NCI-H2196 (cell line): ENCODE data around the gene CCR5AS.
"Not testable (repeated sequence)": the region's sequence is repeated elsewhere in the genome, so short reads cannot be mapped to it uniquely, and the experiment has no call there.

ENCODE experiments used
- DNase-seq: peaks from one replicate; lab custom pipeline; 2025; ENCODE audit not compliant: unreplicated experiment; lab: John Stamatoyannopoulos, UW

CCR5AS gene

DNA sequence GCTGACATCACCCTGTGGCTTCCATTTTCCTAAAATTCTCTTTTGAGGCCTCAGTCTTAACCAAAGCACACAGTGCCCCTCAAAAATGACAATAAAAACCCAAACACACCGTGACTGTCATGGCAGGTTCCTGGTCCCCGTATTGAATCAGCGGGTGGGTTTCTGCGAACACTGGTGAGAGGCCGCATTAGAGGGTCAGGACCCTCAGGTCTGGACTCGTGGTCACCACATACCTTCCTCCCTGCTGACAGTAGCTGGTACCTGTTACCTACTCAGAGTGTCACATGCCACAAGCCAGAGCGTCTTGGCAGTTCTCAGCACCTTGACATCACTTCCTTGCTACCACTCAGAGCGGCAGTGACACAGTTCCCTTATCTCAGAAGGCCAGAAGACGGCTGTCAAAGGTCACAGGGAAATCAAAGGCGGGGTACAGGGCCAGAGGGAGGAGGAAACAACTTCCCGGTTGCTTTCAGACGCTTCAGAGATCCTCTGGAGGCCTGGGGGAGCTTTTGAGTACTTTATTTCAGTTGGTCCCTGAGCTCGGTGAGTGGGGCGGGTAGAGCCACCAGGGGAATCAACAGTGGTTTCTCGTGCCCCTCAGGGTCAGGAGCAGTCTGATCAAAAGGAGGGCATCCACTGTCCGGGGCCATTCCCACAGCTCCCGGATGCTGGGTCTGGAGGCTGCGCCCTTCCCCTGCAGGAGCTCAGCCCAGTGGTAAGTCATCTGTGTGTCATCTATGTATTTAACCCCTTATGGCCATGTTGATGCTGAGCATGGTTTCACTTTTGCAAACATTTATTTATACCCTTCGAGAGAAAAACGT, at the start of gene CCR5AS, which contains the start of gene CCRL2:
Gene CCR5AS (minus strand): TSS at position 279 of the 824 bp plus-strand sequence.
Gene CCRL2 (plus strand): TSS at position 472 of the 824 bp plus-strand sequence. CDS start 821 bp downstream, outside the sequence.
- no peak for DNase-seq

DNA sequence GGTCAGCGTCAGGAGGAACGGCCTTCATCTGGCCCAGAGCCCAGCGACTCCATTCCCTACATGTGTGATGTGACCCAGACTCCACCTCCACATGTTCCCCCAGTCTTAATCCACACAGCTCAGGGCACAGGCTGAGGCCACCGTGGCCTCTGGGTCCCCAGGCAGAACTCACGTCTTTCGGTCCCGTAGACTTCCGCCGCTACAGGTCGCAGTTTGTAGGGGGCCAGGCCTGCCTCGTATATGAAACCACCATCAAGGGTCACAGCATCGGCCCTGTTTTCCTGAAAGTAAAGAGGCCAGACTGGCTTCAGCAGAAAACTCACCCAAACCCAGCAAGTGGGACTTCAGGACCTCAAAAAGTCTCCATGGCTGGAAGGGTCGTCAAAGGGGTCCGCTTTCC, 49.3 kb upstream of the CCR5AS start:
- DNase-seq, result no peak

DNA sequence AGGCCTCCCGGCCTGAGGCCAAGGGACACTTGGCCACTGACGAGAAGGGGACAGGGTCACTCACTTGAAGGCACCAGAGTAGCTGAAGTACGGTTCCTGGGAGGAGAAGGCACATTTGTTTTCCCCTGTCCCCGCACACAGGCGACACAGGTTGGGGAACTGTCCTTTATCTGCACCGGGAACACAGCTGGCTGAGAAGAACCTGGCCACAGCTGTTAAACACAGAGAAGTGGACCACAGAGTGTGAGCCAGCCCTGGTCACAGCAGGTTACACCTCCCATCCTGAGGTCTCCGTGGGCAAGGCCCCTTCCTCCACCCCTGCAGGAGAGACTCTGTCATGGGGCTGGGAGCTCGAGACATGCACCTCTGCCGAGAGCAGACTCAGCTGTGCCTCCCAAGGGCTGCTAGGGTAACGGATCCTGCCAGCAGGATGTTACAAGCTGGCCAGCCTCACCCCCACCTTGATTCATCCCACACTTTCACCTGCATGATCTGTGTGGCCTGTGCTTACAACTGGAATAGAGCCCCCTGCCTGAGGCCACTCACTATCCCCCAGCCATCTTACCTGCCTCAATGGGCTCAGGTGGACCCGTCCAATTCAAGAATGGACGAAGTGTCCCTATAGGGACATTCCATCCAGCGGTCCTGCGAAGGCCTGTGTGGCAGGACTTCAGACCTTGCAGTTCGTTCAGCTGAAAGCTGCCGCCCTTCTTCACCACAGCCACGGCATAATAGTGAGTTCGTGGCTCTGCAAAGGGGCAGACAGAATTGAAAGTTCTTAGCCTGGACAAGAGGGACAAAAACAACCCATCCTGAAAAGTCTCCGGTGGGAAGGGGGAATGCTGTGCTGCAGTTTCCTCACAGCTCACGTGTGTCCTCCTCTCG, 48.6 kb upstream of the CCR5AS start:
- no peak for DNase-seq

DNA sequence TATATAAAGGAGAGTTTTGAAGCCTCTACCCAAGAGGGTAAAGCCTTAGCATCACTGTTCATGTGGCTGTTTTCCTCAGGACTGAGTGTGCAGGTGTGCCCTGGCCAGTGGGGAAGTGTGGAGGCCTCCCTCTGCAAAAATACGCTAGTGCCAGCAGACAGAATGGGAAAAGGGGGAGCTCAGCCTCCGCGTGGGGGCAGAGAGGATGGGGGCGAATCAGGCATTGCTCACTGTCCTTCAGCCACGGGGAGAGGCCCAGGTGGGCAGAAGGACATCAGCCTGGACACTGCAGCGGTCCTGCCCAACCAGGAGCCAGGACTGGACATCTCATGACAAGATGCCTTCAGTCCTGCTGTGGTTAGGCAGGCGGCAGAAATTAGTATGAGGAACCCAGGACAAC, 47.7 kb upstream of the CCR5AS start:
- no peak for DNase-seq

DNA sequence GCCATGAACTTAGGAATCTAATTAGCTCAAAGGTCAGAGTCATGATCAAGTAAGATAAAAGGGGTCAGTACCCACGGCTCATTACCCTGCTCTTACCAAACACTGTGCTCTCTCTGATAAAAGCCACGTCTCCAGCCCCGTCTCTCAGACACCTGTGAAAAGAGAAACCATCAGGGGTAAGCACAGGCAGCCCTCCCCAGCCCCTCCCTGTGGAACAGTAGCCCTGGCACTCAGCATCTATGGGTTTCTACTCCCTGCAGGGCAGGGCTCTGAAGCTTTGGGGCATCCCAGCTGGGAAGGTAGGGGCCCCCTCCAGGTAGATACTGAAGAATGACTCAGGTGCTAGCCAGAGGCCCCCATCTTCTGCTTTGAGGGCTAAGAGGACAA, 47.3 kb upstream of the CCR5AS start:
- no peak for DNase-seq

DNA sequence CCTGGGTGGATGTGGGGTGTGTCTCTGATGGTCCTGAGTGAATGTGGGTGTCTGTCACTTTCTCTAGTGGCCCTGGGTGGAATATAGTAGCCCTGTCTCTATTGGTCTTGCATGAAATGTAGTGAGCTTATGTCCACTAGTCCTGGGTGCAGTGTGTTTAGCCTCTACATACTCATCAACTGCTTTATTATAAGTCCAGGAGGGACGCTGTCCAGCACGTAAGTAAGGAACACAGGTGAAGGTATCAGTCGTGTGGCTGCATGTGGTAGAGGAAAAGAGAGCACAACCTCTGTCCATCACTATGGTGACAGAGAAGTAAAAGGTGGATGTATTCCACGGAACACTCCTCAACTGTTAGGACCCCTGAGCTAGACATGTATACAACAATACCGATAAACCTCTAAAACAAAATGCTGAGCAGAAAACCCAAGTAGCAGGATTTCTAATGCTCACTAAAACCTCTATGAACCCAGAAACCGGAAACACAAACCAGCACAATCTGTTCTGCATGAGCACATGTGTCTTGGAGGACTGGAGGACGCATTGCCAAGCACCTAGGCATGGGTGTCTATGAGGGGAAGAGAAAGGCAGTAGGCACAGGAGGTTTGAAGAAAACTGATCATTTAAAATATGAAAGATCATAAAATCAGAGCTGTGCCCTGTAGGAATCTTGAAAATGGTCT, 46.8 kb upstream of the CCR5AS start:
- DNase-seq, result no peak

DNA sequence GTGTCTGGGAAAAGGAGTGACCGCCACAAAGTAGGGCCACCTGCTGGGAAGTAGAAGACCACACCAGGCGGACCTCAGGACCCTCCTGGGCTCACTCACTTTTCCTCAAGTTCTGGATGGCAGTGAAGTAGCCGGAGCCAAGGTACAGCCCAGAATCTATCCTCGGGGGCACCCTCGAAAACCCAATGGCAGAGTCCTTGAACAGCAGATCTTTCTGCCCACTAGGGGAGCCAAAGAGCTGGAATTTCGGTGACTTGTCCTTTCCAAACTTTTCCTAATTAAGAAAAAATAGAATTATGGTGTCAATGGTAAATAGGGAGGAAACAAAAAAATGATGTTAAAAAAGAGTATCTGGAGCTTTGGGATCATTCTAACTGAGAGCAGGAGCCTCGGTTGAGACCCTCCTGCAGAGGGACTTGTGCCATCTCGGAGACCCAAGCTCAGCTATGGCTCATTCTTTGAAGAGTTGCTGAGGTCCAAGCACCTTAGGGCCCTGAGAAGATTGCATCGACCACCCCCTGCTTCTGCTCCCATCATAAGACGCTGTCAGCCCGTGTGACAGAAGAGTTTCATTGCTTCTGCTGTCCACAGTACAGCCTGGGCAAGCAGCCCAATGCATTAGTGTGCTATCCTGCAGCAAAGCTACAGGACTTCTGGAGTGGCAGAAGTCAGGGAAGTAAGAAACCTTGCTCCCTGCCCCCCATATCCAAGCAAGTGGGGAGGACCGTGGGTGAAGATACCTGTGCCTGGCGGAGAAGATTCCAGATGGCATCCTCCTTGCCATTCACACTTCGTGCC, 43.1 kb upstream of the CCR5AS start:
- DNase-seq, result no peak

DNA sequence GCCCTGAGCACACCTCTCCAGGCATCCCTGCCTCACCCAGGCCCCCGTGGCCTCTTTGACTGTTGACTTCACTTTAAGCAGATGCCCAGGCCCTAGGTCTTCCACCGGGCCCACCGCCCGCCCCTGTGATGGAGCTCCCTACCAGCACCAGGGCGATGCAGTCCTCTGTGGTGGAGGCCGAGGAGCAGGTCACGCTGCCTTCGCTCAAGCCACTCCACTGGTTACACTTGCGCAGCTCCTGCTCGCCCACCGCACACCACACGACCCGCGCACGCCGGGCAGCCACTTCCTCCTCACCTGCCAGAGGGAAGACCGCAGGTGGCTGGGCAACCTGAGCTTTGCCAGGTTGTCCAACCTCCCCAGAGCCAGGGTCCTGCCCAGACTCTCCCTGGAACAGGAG, 41.9 kb upstream of the CCR5AS start:
- DNase-seq, result no peak

DNA sequence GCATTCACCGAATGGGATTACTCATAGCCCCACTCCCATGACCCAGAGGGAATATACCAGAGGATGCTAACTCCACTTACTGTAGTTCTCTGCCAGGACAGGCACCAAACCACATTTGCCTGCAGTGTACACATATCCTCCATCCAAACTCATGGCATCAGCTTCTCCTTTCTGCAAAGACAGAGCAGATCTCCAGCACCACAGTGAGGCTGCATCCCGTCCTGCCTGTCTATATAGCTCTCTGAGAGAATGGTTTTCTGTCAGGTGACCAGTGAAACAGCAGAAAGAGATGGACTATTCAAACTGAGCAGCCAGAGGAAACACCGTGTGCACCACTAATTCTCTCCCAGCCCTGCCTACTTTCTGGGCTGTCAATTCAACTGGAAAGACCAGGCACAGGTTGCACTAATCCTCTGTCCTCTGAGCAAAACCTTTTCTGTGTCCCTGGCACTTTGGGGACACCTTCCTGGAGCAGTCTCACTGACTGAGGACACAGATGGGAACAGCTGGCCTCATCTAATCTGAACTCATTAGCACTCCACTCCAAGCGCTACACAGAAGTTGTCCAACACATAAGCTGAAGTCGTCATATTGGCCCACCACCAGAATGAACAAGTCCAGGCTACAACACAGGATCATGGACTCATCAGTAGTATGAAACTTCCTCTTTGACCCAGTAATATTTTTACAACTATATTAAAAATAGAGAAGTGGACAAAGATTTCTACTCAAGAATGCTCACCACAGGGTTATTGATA, 40.5 kb upstream of the CCR5AS start:
- no peak for DNase-seq

DNA sequence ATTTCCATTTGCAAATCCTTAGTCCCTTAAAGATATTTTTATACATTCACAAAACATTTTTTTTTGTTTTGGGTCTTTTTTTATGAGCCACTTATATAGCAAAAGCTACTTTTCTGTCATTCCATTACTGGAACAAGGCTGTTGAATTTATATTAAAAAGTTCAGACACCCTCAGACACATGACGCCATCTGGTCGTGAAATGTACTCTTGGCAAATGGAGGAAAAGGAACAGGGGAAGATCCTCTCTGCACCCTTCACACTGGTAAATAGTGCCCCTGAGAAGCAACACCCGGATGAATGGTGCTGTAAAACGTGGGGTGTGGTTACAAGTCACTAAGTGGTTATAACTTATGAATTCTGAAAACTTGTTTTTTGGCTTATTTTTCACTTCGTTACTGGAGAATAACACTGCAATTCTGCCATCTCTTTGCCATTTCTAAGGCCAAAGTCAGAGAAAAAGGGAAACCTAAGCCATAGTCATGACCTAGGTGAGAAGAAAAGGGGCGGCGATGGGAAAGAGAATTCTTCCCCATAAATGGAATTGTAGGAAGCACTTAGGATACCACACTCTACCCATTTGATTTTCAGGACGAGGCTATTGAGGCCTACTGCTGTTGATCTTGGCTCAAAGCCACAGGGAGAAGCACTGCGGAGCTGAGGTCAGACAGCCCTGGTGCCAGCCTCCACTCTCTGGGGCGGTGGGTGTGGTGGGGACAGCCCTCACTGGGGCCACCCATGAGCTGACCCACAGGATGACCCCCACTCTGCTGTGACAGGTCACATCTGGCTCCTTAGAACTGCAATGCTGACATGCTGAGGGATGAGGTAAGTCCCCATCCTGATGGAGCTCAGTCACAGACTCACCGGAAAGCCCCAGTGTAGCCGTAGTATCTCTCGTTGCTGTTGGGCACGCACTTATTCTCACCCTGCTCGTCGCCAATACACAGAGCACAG, 36.0 kb upstream of the CCR5AS start:
- DNase-seq, result peak; percentile 46

DNA sequence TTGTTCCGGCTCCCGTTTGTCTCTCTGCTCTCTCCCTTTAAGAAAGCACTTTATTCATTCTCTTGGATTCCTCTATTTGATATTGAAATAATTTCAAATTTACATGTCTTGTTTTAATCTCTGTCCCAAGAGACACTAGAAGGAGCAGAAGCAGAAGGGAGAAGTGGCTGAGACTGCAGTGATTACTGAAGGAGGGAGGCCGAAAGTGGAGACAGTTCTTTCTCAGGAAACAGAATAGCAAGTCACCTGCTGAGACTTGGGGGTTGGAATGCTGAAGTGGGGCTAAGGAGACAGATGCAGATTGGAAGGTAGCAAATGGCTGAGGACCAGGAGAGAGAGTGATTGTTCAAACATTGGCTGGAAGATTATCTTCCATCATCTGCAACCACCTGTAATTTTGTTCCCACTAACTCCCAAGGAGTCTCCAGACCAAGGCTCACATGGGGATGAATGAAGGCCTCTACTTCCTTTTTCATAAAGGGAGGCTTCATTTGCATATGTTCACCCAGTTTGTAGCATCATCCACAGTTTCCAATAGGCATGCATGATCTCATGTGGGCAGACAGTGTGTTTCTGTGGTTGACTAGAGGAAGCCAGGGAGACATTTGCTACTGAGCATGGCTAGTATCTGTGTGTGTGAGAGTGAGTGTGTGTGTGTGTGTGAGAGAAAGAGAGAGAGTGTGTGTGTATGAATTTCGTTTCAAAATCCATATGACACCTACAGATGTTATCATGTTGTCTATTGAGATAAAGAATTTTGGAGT, 33.8 kb upstream of the CCR5AS start:
- DNase-seq, result no peak

DNA sequence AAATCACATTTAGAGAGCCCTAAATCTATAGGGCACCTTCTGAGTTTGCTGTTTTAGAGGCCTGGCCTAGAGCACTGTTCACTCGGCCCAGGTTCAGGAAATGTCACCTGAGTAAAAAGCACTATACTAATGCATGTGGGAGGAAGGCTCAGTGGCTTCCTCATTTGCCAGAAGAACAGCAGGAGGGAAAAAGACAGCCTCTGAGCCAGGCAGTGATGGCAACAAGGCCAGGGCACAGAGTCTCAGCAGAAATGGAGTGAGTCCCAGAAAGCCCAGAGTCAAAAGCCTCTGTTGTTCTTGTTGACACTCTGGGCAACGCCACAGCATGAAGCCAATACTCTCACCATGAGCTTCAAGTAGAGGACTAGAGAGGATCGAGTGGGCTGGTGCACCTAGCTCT, 32.0 kb upstream of the CCR5AS start:
- no peak for DNase-seq

DNA sequence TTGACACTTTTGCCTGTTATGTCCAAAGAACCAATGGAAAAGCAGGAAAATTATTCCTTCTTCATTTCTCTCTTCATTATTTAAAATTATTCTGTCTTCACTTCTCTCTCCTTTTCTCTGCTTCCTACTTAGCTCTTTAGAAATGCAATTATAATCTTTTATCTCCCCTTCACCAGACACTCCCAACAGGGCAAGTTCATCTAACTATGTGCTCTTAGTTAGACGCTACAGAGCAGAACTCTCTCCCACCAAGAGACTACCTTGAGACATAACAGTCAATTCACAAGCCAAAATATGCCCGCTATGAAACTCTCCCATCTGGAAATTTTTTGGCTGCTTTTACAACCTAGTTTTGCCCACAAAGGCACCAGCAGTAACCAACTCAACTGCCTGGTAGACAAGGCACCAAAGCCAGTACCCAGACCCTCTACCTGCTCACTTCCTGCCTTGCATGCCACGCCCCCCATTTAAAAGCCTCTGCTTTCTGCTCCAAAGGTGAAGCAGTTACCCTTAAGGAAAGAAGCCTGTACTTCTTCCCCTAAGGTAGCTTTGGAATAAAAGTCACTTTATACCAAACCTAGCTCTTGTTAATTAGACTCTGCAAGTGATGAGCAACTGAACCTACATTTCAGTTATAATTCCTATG, 28.3 kb upstream of the CCR5AS start:
- DNase-seq, result no peak

DNA sequence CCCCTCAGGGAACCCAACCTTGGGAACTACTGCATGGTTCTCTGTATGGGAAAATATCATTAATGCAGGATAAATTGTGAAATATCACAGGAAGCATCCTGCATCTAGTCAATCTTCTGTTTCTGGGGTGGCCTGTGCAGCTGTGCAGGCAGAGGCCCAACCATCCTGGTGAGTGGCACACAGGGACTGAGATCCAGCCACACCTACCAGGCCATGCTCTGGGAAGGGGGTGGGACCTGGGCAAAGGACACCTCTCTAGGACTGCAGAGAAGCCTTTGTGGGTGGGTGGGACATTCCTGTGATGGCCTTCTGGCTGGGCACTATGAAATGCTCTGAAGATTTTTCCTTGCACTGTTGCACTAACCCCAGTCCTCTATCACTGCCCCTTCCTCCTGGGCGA, 27.0 kb upstream of the CCR5AS start:
- no peak for DNase-seq

DNA sequence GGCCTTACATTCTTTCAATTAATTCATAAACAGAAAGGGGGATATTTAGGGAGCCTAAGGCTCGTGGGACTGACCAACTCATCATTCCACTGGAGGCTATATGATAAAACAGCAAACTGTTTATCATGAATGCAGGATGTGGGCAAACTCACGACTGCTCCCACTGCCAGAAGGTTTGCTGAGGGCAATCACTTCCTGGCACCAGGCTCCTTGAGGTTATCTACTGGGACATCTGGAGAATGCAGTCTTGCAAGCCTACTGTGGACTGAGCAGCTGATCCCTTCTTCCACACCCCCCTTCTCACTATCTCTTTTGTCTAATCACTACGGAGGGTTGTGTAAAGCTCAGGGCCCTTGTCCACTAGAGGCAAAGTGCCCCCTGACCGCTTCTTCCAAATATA, 26.3 kb upstream of the CCR5AS start:
- DNase-seq, result not testable (repeated sequence)

DNA sequence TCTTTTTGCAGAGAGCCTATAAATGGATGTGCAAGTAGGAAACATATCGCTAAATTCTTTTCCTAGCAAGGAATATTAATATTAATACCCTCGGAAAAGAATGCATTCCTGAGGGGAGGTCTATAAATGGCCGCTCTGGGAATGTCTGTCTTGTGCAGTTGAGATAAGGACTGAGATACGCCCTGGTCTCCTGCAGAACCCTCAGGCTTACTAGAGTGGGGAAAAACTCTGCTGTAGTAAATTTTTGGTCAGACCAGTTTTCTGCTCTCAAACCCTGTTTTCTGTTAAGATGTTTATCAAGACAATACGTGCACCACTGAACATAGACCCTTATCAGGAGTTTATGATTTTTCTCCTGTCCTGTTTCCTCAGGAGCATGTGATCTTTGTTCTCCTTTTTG, 25.0 kb upstream of the CCR5AS start:
- not testable (repeated sequence) for DNase-seq

DNA sequence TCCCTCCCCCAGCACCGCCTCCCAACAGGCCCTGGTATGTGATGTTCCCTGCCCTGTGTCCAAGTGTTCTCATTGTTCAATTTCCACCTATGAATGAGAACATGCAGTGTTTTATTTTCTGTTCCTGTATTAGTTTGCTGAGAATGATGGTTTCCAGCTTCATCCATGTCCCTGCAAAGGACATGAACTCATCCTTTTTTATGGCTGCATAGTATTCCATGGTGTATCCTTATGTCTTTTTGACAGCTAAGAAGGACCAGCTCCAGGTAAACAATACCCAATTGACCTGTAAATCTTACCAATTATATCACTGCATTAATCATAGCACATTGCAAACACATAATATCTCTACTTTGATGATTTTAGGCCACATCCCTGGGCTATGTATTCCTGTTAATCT, 24.0 kb upstream of the CCR5AS start:
- not testable (repeated sequence) for DNase-seq

DNA sequence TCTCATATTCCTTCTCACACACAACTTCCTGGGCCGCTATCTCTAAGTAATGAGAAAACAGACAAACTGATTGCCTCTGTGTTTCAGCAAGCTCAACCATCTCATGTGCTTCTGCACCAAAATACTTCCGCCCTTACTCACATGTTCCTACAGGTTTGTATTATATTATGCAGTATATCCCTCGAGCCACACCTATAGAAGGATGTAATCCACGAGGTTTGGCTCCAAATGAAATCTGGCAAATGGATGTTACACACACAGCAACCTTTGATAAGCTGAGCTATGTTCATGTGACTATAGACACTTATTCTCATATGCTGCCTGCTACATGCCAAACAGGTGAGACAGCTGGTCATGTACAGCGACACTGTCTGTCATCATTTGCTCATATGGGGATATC, 22.8 kb upstream of the CCR5AS start:
- no peak for DNase-seq
